Stomach (tissue), 9 donors: ENCODE results near the gene FLOT1. TPM values are rescaled to one million over a fixed set of nuclear protein-coding genes. Genes with fewer than 3 reads are reported as not detected.
A peak's percentile ranks its signal among the peaks of the same experiment; 100 is the strongest.

Experiments used
- DNase-seq, 2 donors: peaks; one replicate each; pipeline versions ENCODE4 v3.0.0 to v3.0.0-alpha.2; 2013 to 2019
- H3K27ac ChIP-seq, 5 donors: fragments of 200-600 bp in 4 of 5; sonication (generic) in 4 of 5; one replicate each; pipeline ENCODE4 v1.5.1; 2013 to 2019; ENCODE audit warnings: mild to moderate bottlenecking in 1 of 5, moderate library complexity in 1 of 5
- H3K27me3 ChIP-seq, 3 donors: fragments of 200-600 bp; sonication (generic); one replicate each; pipeline ENCODE4 v1.5.1; 2017 to 2019; ENCODE audit warnings: mixed run types in 1 of 3
- H3K36me3 ChIP-seq, 4 donors: fragments of 200-600 bp; sonication (generic); 1 replicate in 3 of 4; 2 replicates in 1 of 4; pipeline ENCODE4 v1.5.1; 2016 to 2019
- H3K4me1 ChIP-seq, 4 donors: fragments of 200-600 bp; sonication (generic); one replicate each; pipeline ENCODE4 v1.5.1; 2016 to 2019
- H3K4me3 ChIP-seq, 4 donors: fragments of 200-600 bp; sonication (generic) in 3 of 4; one replicate each; pipeline ENCODE4 v1.5.1; 2016 to 2019; ENCODE audit warnings: mild to moderate bottlenecking in 1 of 4
- H3K9me3 ChIP-seq, 4 donors: fragments of 200-600 bp; sonication (generic); one replicate each; pipeline ENCODE4 v1.5.1; 2016 to 2019
- EP300 ChIP-seq: sonication (generic); formaldehyde crosslinking; IDR thresholded peaks from one replicate; pipeline ENCODE4 v1.6.1; 2017; ENCODE audit warnings: antibody characterized with exemption
- POLR2A ChIP-seq, 4 donors: fragments of 450-650 bp; IDR thresholded peaks; one replicate each; pipeline ENCODE4 v1.6.1; 2016; ENCODE audit warnings: antibody characterized with exemption in 4 of 4, control low read depth in 2 of 4, mild to moderate bottlenecking in 1 of 4, moderate library complexity in 1 of 4
- POLR2AphosphoS5 ChIP-seq, 3 donors: sonication (generic); formaldehyde crosslinking; IDR thresholded peaks; one replicate each; pipeline ENCODE4 v1.6.1; 2016; ENCODE audit warnings: antibody characterized with exemption in 3 of 3
- WGBS, 5 donors: extraction: QIAGEN DNeasy Blood & Tissue Kit in 3 of 5; methylation state at CpG; one replicate each; pipeline versions ENCODE4 v1.1.5 to v1.1.7; 2013 to 2018; 5-methylcytosine and 5-hydroxymethylcytosine counted together
- intact Hi-C: fragments of 100-400 bp; cut with DNase I; formaldehyde crosslinking; loops from one replicate; pipeline ENCODE4 v1.15.1; 2023; ENCODE audit warnings: low total_unique reads
- polyA plus RNA-seq, 3 donors: library from polyadenylated mRNA; stranded (reverse); fragments of 200-250 nt; gene quantifications; one replicate each; pipeline ENCODE4 v1.2.3, GENCODE V29; 2013
- total RNA-seq, 5 donors: library from RNA; depleted of rRNA; stranded (reverse); fragments of >200 nt; gene quantifications; one replicate each; pipeline versions ENCODE4 v1.1.0 to v1.2.3, GENCODE V29; 2014 to 2016
- TF ChIP-seq, protein P1 (sequence below), 7 experiments: fragments of 450-650 bp in 4 of 7; fragments of 200-600 bp in 3 of 7; sonication (generic) in 3 of 7; IDR thresholded peaks; one replicate each; pipeline ENCODE4 v1.5.1; 2016 to 2019; ENCODE audit warnings: antibody characterized with exemption in 7 of 7, control low read depth in 2 of 7, mild to moderate bottlenecking in 1 of 7
- donor health status: healthy with polysubstance abuse.
- donor health status: Bipolar disorder and iron deficiency.
- donor health status: healthy.

The FLOT1 gene
- total and polyA plus RNA-seq, 8 donors, result 40.6 to 201 (median 125) TPM

DNA sequence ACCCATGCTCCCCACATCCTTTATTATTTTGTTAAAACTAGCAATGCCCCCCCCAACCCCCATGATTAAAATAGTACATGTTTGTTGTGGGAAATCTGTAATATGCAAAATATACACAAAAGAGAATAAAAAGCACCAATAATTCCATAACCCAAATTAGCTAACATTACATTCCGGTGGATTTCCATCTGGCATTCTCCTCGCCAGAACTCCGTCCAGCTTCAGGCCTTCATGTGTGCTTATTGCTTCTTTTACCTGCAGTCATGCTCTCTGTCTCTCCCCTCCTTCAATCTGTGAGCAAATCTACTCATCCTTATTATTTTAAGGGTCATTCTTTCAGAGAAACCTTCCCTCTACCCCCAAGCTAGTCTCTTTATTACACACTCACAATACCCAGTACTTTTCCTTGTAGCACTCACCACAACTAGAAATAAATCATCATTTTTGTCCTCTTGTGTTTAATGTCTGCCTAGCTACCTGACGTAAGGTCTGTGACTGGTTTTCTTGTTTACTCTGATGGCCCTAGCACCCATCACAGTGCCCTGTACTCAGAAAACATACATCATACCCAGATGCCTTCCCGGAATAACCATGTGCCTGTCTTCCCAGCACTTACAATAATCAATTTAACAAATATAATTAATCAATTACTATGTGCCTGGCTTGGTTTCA lies 27.5 kb upstream of the FLOT1 start:
- intact Hi-C loops, result no loop called here
- Histone ChIP-seq H3K9me3 (no peaks in the 10 kb centered on the region), H3K4me1 (peaks cover 16 to 30% (median 23%) of the 10 kb centered on the region in 4 donors), H3K36me3 (no peaks in the 10 kb centered on the region), H3K27ac (peak overlapping the region in 3 of 5 donors; percentile 71 to 80 (median 80)), H3K4me3 (no peak overlapping the region), H3K27me3 (no peaks in the 10 kb centered on the region)
- WGBS, 5 donors, result 74 to 87% (median 76%) methylated on average over 5 of the region's 5 CpGs
- TF ChIP-seq POLR2A (IDR thresholded peaks at IDR 0.05) (no peak), POLR2AphosphoS5 (IDR thresholded peaks at IDR 0.05) (no peak), EP300 (no peak)
- TF ChIP-seq, protein P1, sequence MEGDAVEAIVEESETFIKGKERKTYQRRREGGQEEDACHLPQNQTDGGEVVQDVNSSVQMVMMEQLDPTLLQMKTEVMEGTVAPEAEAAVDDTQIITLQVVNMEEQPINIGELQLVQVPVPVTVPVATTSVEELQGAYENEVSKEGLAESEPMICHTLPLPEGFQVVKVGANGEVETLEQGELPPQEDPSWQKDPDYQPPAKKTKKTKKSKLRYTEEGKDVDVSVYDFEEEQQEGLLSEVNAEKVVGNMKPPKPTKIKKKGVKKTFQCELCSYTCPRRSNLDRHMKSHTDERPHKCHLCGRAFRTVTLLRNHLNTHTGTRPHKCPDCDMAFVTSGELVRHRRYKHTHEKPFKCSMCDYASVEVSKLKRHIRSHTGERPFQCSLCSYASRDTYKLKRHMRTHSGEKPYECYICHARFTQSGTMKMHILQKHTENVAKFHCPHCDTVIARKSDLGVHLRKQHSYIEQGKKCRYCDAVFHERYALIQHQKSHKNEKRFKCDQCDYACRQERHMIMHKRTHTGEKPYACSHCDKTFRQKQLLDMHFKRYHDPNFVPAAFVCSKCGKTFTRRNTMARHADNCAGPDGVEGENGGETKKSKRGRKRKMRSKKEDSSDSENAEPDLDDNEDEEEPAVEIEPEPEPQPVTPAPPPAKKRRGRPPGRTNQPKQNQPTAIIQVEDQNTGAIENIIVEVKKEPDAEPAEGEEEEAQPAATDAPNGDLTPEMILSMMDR (IDR thresholded peaks at IDR 0.05), result no peak
- no peak for DNase-seq

DNA sequence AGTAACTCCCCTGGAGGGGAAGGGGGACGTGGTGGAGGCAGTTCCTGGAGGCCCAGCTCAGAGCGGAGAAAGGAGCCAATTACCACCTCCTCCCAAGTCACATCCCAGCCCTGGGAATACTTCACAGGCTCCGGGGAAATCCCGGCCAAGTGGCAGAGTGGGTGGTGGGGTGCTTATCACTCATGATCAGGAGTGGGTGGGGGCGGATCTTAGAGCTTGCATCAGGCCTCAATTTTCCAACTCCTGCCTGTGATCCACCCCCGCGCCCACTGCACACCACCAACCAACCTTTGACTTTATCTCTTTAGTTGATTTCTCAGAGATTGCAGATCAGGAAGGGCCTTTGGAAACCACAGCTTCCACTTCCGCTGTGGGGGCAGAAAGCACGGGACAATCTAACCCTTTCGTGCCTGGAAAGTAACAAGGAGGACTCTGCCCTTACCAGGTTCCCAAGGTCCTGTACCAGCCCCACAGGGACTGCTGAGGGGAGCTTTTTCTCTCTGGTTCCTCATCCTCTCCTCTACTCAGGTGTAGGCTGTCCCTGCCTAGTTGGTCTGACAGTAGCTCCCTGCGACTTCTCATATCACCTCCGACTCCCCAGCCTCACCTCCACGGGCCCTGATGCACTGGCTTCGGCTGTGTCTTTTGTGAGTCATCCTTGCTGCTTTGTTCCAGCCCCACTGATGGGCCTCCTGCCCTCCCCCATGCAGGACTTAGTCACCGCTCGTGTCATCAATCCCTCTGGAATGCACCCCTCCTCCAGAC lies 26.8 kb upstream of the FLOT1 start:
- H3K4me3 ChIP-seq, result no peak overlapping the region
- no peaks in the 10 kb centered on the region for H3K36me3 ChIP-seq
- H3K4me1 ChIP-seq, result peaks cover 19 to 37% (median 27%) of the 10 kb centered on the region in 4 donors
- no peaks in the 10 kb centered on the region for H3K9me3 ChIP-seq
- no peaks in the 10 kb centered on the region for H3K27me3 ChIP-seq
- peak; percentile 52 to 53 for DNase-seq
- TF ChIP-seq POLR2A (IDR thresholded peaks at IDR 0.05), result no peak
- TF ChIP-seq EP300, result no peak
- peak in 2 of 3 donors; percentile 21 to 60 for TF ChIP-seq POLR2AphosphoS5 (IDR thresholded peaks at IDR 0.05)
- H3K27ac ChIP-seq, result peak overlapping the region; percentile 15 to 80 (median 72)
- 19 to 39% (median 29%) methylated on average over 14 to 16 of the region's 16 CpGs for WGBS, 5 donors
- intact Hi-C loops, result no loop called here

DNA sequence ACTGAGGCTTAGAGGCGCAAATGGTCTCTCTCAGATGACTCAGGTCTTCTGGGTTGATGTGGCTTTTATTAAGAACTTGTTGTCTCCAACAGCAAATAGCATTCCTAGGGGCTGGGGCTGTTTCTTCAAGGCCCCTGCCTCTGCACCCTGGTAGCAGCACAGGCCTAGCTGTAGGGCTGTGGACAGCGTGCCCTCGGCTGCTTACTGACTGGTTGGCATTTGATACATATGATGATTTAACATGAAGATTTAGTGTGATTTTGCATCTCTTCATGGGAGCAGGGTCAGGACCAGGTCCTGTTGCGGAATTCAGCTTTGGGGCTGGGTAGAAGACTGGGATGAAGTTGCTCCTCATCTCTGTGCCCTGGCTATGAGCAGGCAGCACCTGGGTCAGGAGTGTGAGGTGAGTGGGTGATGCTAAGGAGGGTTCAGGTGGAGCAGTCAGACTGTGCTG lies 26.2 kb upstream of the FLOT1 start:
- Histone ChIP-seq H3K27me3 (no peaks in the 10 kb centered on the region), H3K4me1 (peaks cover 25 to 43% (median 33%) of the 10 kb centered on the region in 4 donors), H3K36me3 (no peaks in the 10 kb centered on the region), H3K27ac (peak overlapping the region in 4 of 5 donors; percentile 25 to 80 (median 76)), H3K4me3 (no peak overlapping the region), H3K9me3 (no peaks in the 10 kb centered on the region)
- intact Hi-C loops, result no loop called here
- TF ChIP-seq EP300 (no peak), POLR2AphosphoS5 (IDR thresholded peaks at IDR 0.05) (no peak), POLR2A (IDR thresholded peaks at IDR 0.05) (no peak)
- TF ChIP-seq, protein P1 (IDR thresholded peaks at IDR 0.05), result no peak
- WGBS, 5 donors, result 94 to 100% (median 97%) methylated on average over 2 to 4 of the region's 4 CpGs
- no peak for DNase-seq

DNA sequence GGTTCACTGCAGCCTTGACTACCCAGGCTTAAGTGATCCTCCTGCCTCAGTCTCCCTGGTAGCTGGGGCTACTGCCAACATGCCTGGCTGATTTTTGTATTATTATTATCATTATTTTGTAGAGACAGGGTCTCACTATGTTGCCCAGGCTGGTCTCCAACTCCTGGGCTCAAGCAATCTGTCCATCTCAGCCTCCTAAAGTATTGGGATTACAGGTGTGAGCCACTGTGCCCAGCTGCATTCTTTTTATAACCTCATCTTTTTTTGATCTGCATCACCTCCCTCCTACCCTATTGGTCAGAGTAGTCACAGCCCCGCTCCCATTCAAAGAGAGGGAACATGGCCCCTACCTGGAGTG lies 25.4 kb upstream of the FLOT1 start:
- Histone ChIP-seq H3K27me3 (no peaks in the 10 kb centered on the region), H3K27ac (no peak overlapping the region), H3K36me3 (no peaks in the 10 kb centered on the region), H3K9me3 (no peaks in the 10 kb centered on the region), H3K4me1 (peaks cover 29 to 50% (median 36%) of the 10 kb centered on the region in 4 donors), H3K4me3 (no peak overlapping the region)
- no peak for TF ChIP-seq POLR2AphosphoS5 (IDR thresholded peaks at IDR 0.05)
- no peak for TF ChIP-seq POLR2A (IDR thresholded peaks at IDR 0.05)
- TF ChIP-seq, protein P1 (IDR thresholded peaks at IDR 0.05), result no peak
- TF ChIP-seq EP300, result no peak
- intact Hi-C loops, result no loop called here
- DNase-seq, result no peak
- WGBS, 5 donors, result 92 to 100% (median 95%) methylated on average over 1 of the region's 1 CpG
